Lower leg skin (tissue), 3 donors: ENCODE measurements around the gene SH3RF3.

ENCODE experiments used
- CTCF ChIP-seq, 3 donors: fragments of 450-650 bp; IDR thresholded peaks; one replicate each; pipeline ENCODE4 v1.5.1; 2016; ENCODE audit warnings: antibody characterized with exemption in 3 of 3, mild to moderate bottlenecking in 3 of 3, moderate library complexity in 2 of 3
- POLR2A ChIP-seq, 2 donors: fragments of 450-650 bp; IDR thresholded peaks; one replicate each; pipeline ENCODE4 v1.6.1; 2016 to 2017; ENCODE audit warnings: antibody characterized with exemption in 2 of 2, mild to moderate bottlenecking in 1 of 2, moderate library complexity in 1 of 2

- TF ChIP-seq CTCF (IDR thresholded peaks at IDR 0.05), result no peak
- no peak for TF ChIP-seq POLR2A (IDR thresholded peaks at IDR 0.05)
These were observed 296.4 kb downstream of the SH3RF3 start for GRCh38 chr2:109425411-109425810.
